GM10847 (cell line): ENCODE results near the gene N4BP2L1.

Source experiments
- POLR2A ChIP-seq: IDR thresholded peaks from 2 replicates; pipeline ENCODE4 v1.6.1; 2011; ENCODE audit not compliant: insufficient read length; ENCODE audit errors: extremely low read depth

The N4BP2L1 gene

GRCh38 chr13:32425158-32425557 is 2.8 kb downstream of the N4BP2L1 start:
- TF ChIP-seq POLR2A, result no peak

GRCh38 chr13:32423592-32423991 is 4.3 kb downstream of the N4BP2L1 start:
- no peak for TF ChIP-seq POLR2A

GRCh38 chr13:32419862-32420261 is 8.1 kb downstream of the N4BP2L1 start:
- no peak for TF ChIP-seq POLR2A

GRCh38 chr13:32417995-32418394 is 9.9 kb downstream of the N4BP2L1 start:
- no peak for TF ChIP-seq POLR2A

GRCh38 chr13:32415019-32415418 is 12.9 kb downstream of the N4BP2L1 start:
- no peak for TF ChIP-seq POLR2A

GRCh38 chr13:32414580-32414979 is 13.3 kb downstream of the N4BP2L1 start:
- TF ChIP-seq POLR2A, result no peak

- no peak for TF ChIP-seq POLR2A
Measured at GRCh38 chr13:32413284-32413683, 14.6 kb downstream of the N4BP2L1 start.

GRCh38 chr13:32409561-32410421 is 18.1 kb downstream of the N4BP2L1 start:
- TF ChIP-seq POLR2A, result no peak

GRCh38 chr13:32409001-32409313 is 19.0 kb downstream of the N4BP2L1 start:
- no peak for TF ChIP-seq POLR2A

GRCh38 chr13:32408296-32409000 is 19.5 kb downstream of the N4BP2L1 start:
- TF ChIP-seq POLR2A, result no peak

GRCh38 chr13:32407854-32408253 is 20.1 kb downstream of the N4BP2L1 start:
- TF ChIP-seq POLR2A, result no peak

GRCh38 chr13:32403108-32403507 is 24.8 kb downstream of the N4BP2L1 start:
- TF ChIP-seq POLR2A, result no peak

- no peak for TF ChIP-seq POLR2A
Measured at GRCh38 chr13:32391101-32391619, 36.8 kb downstream of the N4BP2L1 start.

GRCh38 chr13:32390484-32390883 is 37.4 kb downstream of the N4BP2L1 start:
- no peak for TF ChIP-seq POLR2A

- TF ChIP-seq POLR2A, result no peak
Measured at GRCh38 chr13:32390048-32390447, 37.9 kb downstream of the N4BP2L1 start.

GRCh38 chr13:32385410-32385809 is 42.5 kb downstream of the N4BP2L1 start:
- TF ChIP-seq POLR2A, result no peak
